CD1c-positive myeloid dendritic cell (primary cell): Measurements from ENCODE around the gene HYCC2.
"Not testable (repeated sequence)": the region's sequence is repeated elsewhere in the genome, so short reads cannot be mapped to it uniquely, and the experiment has no call there.

Experiments
- DNase-seq: peaks from one replicate; pipeline ENCODE4 v3.0.0-alpha.2; 2016; ENCODE audit errors: extremely low spot score

The HYCC2 gene

GRCh38 chr2:201072201-201072530, 695 bp upstream of the HYCC2 start:
- DNase-seq = no peak

GRCh38 chr2:201070948-201071478, 458 bp downstream of the HYCC2 start:
- peak; percentile 27 for DNase-seq

- DNase-seq = no peak
Measured at GRCh38 chr2:201064797-201065329, 6.6 kb downstream of the HYCC2 start.

- DNase-seq = not testable (repeated sequence)
Measured at GRCh38 chr2:201063516-201063915, 8.0 kb downstream of the HYCC2 start.

GRCh38 chr2:201059961-201060755, 11.3 kb downstream of the HYCC2 start:
- no peak for DNase-seq

GRCh38 chr2:201058914-201059313, 12.6 kb downstream of the HYCC2 start:
- DNase-seq = no peak

GRCh38 chr2:201057715-201058248, 13.7 kb downstream of the HYCC2 start:
- no peak for DNase-seq

- DNase-seq = no peak
Measured at GRCh38 chr2:201057087-201057521, 14.4 kb downstream of the HYCC2 start.

- no peak for DNase-seq
Measured at GRCh38 chr2:201049455-201049854, 22.0 kb downstream of the HYCC2 start.

- DNase-seq = no peak
Measured at GRCh38 chr2:201046881-201047280, 24.6 kb downstream of the HYCC2 start.

GRCh38 chr2:201043050-201043449, 28.4 kb downstream of the HYCC2 start:
- not testable (repeated sequence) for DNase-seq

GRCh38 chr2:201042451-201042850, 29.0 kb downstream of the HYCC2 start:
- DNase-seq = not testable (repeated sequence)

- no peak for DNase-seq
Measured at GRCh38 chr2:201040867-201041628, 30.4 kb downstream of the HYCC2 start.

GRCh38 chr2:201038855-201039254, 32.6 kb downstream of the HYCC2 start:
- no peak for DNase-seq

- not testable (repeated sequence) for DNase-seq
Measured at GRCh38 chr2:201038361-201038760, 33.1 kb downstream of the HYCC2 start.

- not testable (repeated sequence) for DNase-seq
Measured at GRCh38 chr2:201034355-201034754, 37.1 kb downstream of the HYCC2 start.

GRCh38 chr2:201024518-201024917, 47.0 kb downstream of the HYCC2 start:
- no peak for DNase-seq

- DNase-seq = no peak
Measured at GRCh38 chr2:201021914-201022313, 49.6 kb downstream of the HYCC2 start.
